PC-3 (cell line): Measurements from ENCODE around the gene PASK. TPM values are rescaled to one million over a fixed set of nuclear protein-coding genes. Genes with fewer than 3 reads are reported as not detected.
"Not testable (repeated sequence)": the region's sequence is repeated elsewhere in the genome, so short reads cannot be mapped to it uniquely, and the experiment has no call there.

ENCODE experiments used
- ATAC-seq: fragments of 200-7000 bp; cut with Tn5 transposase; 2 replicates; pipeline ENCODE4 v1.9.1; 2020; ENCODE audit warnings: mild to moderate bottlenecking, moderate library complexity
- BruUV-seq: library from RNA; stranded (reverse); fragments of 400-500 nt; replicated peaks from 2 replicates; lab custom pipeline; 2021; lab: Mats Ljungman, UMichigan
- CTCF ChIA-PET: fragments of 300-600 bp; sonication (Branson Sonifier 250); formaldehyde crosslinking; loops from one replicate; lab custom pipeline; 2022; ENCODE audit warnings: antibody characterized with exemption; lab: Charles Lee
- POLR2A ChIA-PET: fragments of 300-600 bp; sonication (Branson Sonifier 250); formaldehyde crosslinking; loops from one replicate; lab custom pipeline; 2022; ENCODE audit warnings: antibody characterized with exemption; ENCODE audit not compliant: unreplicated experiment; lab: Charles Lee
- DNase-seq: peaks from one replicate; pipeline ENCODE4 v3.0.0-alpha.2; 2015
- H2AFZ ChIP-seq: fragments of 300-600 bp; sonication (generic); 2 replicates; pipeline ENCODE4 v1.6.0; 2016; ENCODE audit warnings: antibody characterized with exemption, low read length
- H3F3A ChIP-seq: fragments of 300-600 bp; sonication (generic); one replicate; pipeline ENCODE4 v1.6.0; 2017; ENCODE audit warnings: antibody characterized with exemption, low read length, control low read depth, mild to moderate bottlenecking; ENCODE audit not compliant: unreplicated experiment
- H3K27ac ChIP-seq: fragments of 300-600 bp; sonication (generic); 2 replicates; pipeline ENCODE4 v1.5.1; 2016; ENCODE audit warnings: mild to moderate bottlenecking, low read length
- H3K27me3 ChIP-seq: fragments of 300-600 bp; sonication (generic); 2 replicates; pipeline ENCODE4 v1.6.1; 2016; ENCODE audit warnings: low read length, mixed read lengths
- H3K36me3 ChIP-seq: fragments of 300-600 bp; sonication (generic); 2 replicates; pipeline ENCODE4 v1.6.1; 2016; ENCODE audit warnings: low read depth, mixed run types, low read length, mixed read lengths
- H3K4me1 ChIP-seq: fragments of 300-600 bp; sonication (generic); 2 replicates; pipeline ENCODE4 v1.5.1; 2016; ENCODE audit warnings: low read length; ENCODE audit not compliant: insufficient read depth
- H3K4me2 ChIP-seq: fragments of 300-600 bp; sonication (generic); 2 replicates; pipeline ENCODE4 v1.6.0; 2016; ENCODE audit warnings: low read length
- H3K4me3 ChIP-seq: fragments of 300-600 bp; sonication (generic); 2 replicates; pipeline ENCODE4 v1.5.1; 2016; ENCODE audit warnings: mild to moderate bottlenecking, low read length, mixed read lengths
- H3K79me2 ChIP-seq: fragments of 300-600 bp; sonication (generic); 2 replicates; pipeline ENCODE4 v1.6.1; 2017; ENCODE audit warnings: low read length, mixed read lengths
- H3K9ac ChIP-seq: fragments of 300-600 bp; sonication (generic); 2 replicates; pipeline ENCODE4 v1.6.0; 2016; ENCODE audit warnings: mild to moderate bottlenecking, low read length
- H3K9me2 ChIP-seq: fragments of 300-600 bp; sonication (generic); replicated peaks from 2 replicates; pipeline ENCODE4 v1.6.1; 2016; ENCODE audit warnings: mixed run types, low read length, mixed read lengths
- H3K9me3 ChIP-seq: fragments of 300-600 bp; sonication (generic); 2 replicates; pipeline ENCODE4 v1.6.1; 2016; ENCODE audit warnings: low read length, mixed read lengths
- H4K20me1 ChIP-seq: fragments of 300-600 bp; sonication (generic); 2 replicates; pipeline ENCODE4 v1.6.1; 2016; ENCODE audit warnings: low read length, mixed read lengths
- CTCF ChIP-seq: fragments of 300-600 bp; sonication (generic); conservative IDR thresholded peaks from 2 replicates; pipeline ENCODE4 v1.5.1; 2017; ENCODE audit warnings: antibody characterized with exemption, low read depth, mild to moderate bottlenecking, low read length
- EZH2 ChIP-seq: fragments of 300-600 bp; sonication (generic); IDR thresholded peaks from one replicate; pipeline ENCODE4 v1.6.1; 2017; ENCODE audit warnings: antibody characterized with exemption, mild to moderate bottlenecking, low read length; ENCODE audit not compliant: unreplicated experiment
- EZH2phosphoT487 ChIP-seq: fragments of 300-600 bp; sonication (generic); IDR thresholded peaks from 2 replicates; pipeline ENCODE4 v1.6.1; 2018; ENCODE audit warnings: mild to moderate bottlenecking, antibody characterized with exemption, low read length, borderline replicate concordance
- intact Hi-C: fragments of 100-400 bp; cut with micrococcal nuclease; formaldehyde crosslinking; loops from 2 replicates; pipeline ENCODE4 v1.9.0; 2023
- total RNA-seq: library from RNA; depleted of rRNA; stranded (reverse); fragments of >200 nt; gene quantifications from 2 replicates; pipeline ENCODE4 v1.2.3, GENCODE V29; 2014

PASK gene
- total RNA-seq, 1 experiment from 2014 or later = 4.1 TPM

GRCh38 chr2:241197947-241198346, 48.7 kb upstream of the PASK start:
- no peaks in the 10 kb centered on the region for H3K27me3 ChIP-seq
- no peak overlapping the region for H2AFZ ChIP-seq
- no peak for DNase-seq
- H3K4me1 ChIP-seq = no peaks in the 10 kb centered on the region
- ChIA-PET POLR2A (no interaction called here), CTCF (no interaction called here)
- no peaks in the 10 kb centered on the region for H4K20me1 ChIP-seq
- H3K36me3 ChIP-seq = no peaks in the 10 kb centered on the region
- BruUV-seq = no TSS peak
- intact Hi-C loops = no loop called here
- no peak overlapping the region for H3K4me2 ChIP-seq
- H3K4me3 ChIP-seq = no peak overlapping the region
- no peaks in the 10 kb centered on the region for H3K9me2 ChIP-seq
- H3K79me2 ChIP-seq = no peaks in the 10 kb centered on the region
- H3K9me3 ChIP-seq = no peaks in the 10 kb centered on the region
- no peaks in the 10 kb centered on the region for H3F3A ChIP-seq
- no peak overlapping the region for H3K27ac ChIP-seq
- TF ChIP-seq EZH2 (no peak), CTCF (no peak), EZH2phosphoT487 (no peak)
- ATAC-seq = no peak
- no peak overlapping the region for H3K9ac ChIP-seq

GRCh38 chr2:241197246-241197645, 48.0 kb upstream of the PASK start:
- H3K4me2 ChIP-seq, CTCF ChIA-PET, H3K79me2 ChIP-seq, ATAC-seq, H3K27me3 ChIP-seq, intact Hi-C loops, DNase-seq, BruUV-seq, H3K9me3 ChIP-seq, H3K4me1 ChIP-seq, H3K27ac ChIP-seq, H4K20me1 ChIP-seq, H3K36me3 ChIP-seq, POLR2A ChIA-PET, H3F3A ChIP-seq, H3K9ac ChIP-seq, H2AFZ ChIP-seq, H3K4me3 ChIP-seq, H3K9me2 ChIP-seq: not testable (repeated sequence)

GRCh38 chr2:241195506-241196130, 46.3 kb upstream of the PASK start:
- H3K4me3 ChIP-seq = no peak overlapping the region
- BruUV-seq = no TSS peak
- no peaks in the 10 kb centered on the region for H3K27me3 ChIP-seq
- H3K79me2 ChIP-seq = no peaks in the 10 kb centered on the region
- no peaks in the 10 kb centered on the region for H3F3A ChIP-seq
- DNase-seq (no peak), ATAC-seq (no peak)
- no peak overlapping the region for H2AFZ ChIP-seq
- TF ChIP-seq EZH2 (no peak), CTCF (no peak), EZH2phosphoT487 (no peak)
- H3K9me2 ChIP-seq = no peaks in the 10 kb centered on the region
- H3K36me3 ChIP-seq = no peaks in the 10 kb centered on the region
- no peak overlapping the region for H3K27ac ChIP-seq
- no peak overlapping the region for H3K9ac ChIP-seq
- CTCF ChIA-PET = no interaction called here
- H3K9me3 ChIP-seq = no peaks in the 10 kb centered on the region
- H3K4me2 ChIP-seq = no peak overlapping the region
- intact Hi-C loops = no loop called here
- POLR2A ChIA-PET = no interaction called here
- no peaks in the 10 kb centered on the region for H3K4me1 ChIP-seq
- H4K20me1 ChIP-seq = no peaks in the 10 kb centered on the region
